HG03196 (cell line): ENCODE measurements around the gene CCDC110.

Experiments used
- ATAC-seq: cut with Tn5 transposase; IDR thresholded peaks from one replicate; pipeline ENCODE4 v1.9.1; 2021; ENCODE audit not compliant: unreplicated experiment

The CCDC110 gene

DNA sequence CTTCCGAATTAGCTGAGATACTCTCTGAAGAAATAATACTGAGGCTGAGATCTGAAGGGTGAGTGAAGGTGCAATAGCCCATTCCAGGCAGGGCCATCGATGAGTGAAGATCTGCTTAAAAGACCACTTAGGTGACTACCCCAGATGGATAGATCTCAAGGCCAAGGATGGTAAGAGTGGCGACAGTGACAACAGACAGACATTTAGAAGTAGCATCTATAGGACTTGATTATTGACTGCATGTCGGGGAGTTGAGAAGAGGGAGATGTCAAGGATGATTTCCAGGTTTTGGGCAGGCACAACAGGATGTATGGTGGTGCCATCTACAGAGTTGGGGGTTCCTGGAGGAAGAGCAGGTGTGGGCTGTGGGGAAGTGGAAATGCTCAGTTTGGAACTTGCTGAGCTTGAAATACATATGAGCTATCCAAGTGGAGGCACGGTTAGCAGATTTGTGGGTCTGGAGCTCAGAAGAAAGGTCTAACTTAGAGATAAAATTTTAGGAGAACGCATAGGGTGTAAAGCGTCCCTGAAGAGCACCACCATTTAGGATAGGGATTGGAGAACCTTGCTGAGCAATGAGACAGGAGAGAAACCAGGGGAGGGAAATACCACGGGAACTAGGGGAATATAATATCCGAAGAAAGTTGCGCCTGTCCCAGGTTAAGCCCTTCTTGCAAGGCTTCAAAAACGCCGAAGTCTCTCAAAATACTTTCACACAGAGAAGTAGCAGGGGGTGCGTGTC is 46.5 kb downstream of the CCDC110 start:
- ATAC-seq: peak; percentile 7

- no peak for ATAC-seq
Measured at GRCh38 chr4:185421366-185422124, 50.0 kb downstream of the CCDC110 start.

- ATAC-seq: no peak
Measured at GRCh38 chr4:185416955-185417354, 54.6 kb downstream of the CCDC110 start.

DNA sequence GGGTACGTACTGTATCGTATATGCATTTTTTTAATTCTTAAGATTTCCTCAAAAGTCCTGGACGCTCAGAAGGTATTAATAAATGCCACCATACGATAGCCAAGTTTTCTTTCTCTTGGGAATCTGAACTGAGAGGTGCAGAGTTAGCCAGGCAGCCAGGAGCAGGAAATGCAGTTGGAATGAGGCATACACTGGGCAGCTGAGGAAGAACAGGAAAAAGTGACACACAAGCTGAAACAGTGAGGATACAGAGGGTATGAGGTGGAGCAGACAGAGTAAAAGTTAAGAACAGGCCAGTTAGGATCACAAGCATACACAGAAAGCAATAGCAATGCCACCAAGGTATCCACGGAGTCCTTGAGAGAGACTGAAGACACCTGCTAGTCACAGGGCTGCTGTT is 59.1 kb downstream of the CCDC110 start:
- ATAC-seq: no peak

GRCh38 chr4:185411849-185412248 is 59.7 kb downstream of the CCDC110 start:
- no peak for ATAC-seq

DNA sequence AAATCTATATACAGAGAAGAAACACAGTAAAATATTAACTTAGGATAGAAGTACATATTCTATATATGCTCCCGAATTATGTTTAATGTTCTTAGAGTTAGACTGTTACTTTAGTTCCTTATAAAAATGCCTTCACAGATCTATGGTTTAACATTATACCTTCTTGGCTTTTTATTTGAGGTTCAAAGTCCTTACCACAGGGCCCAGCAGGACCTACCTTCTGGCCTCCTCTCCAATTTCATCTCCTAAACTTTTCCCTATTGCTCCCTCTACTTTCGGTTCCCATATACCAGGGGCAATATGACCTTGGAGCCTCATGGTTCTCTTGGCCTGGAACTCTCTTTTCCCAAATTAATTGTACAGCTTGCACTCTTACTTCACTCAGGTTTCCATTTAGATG is 63.1 kb downstream of the CCDC110 start:
- no peak for ATAC-seq

DNA sequence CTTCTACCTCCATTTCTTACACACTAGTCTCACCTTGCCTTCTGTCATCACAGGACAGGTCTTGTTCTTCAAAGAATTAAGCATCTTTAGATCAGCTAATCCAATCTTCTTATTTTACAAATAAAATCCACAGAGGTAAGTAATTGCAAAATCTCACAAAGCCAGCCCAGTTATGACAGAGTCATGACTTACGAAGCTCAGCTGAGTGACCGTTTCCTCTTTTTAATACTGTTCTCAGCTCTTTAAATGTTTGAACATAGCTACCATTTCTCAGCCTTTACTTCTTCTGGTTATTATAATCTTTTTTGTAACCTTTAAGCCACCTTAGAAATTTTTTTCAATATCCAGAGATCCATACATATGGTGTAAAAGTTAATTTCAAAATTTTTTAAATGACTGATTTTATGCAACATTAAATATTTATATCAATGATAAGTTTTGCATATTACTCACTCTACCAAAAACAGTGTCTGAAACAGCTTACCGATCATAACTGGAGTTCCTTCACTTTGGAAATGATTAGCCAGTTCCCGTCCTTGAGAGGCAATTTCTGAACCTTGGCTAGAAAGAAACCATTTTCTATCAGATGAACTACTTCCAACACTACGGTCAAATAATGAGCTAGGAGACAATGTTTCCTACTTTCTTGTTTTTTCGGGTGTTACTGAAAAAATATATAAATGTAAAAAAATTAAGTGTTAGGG is 66.1 kb downstream of the CCDC110 start:
- no peak for ATAC-seq

DNA sequence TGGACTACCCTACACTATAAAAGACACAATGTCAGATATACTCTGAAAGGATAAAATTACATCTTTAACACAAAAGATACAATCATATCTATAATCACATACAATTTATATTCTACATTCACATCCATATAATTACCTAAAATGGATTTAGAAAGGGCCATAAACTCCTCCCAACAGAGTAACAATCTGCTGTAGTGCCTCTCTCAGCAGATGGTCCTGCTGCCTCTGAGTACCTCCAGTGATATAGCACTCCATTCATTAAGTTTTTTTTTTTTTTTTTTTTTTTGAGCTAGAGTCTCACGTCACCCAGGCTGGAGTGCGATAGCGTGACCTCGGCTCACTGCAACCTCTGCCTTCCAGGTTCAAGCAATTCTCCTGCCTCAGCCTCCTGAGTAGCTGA is 67.5 kb downstream of the CCDC110 start:
- no peak for ATAC-seq

GRCh38 chr4:185399466-185399865 is 72.1 kb downstream of the CCDC110 start:
- no peak for ATAC-seq

DNA sequence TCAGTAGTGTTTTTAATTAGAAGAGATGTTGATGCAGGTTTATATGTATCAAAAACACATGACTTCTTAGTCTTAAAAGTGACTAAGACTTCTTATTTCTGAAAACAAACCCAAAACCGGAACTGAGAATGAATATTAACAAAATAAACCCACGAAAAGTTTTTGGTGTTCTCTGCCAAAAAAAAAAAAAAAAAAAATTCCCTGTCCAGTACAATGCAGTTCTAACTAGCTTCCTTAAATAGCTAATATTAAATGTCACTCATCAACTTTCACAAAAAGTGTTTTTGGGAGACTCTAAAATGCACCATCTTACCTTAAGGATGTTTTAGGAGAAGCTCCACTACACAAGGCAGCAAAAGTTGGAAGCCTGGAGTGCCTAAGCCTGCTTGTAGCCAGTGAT is 72.9 kb downstream of the CCDC110 start:
- no peak for ATAC-seq

DNA sequence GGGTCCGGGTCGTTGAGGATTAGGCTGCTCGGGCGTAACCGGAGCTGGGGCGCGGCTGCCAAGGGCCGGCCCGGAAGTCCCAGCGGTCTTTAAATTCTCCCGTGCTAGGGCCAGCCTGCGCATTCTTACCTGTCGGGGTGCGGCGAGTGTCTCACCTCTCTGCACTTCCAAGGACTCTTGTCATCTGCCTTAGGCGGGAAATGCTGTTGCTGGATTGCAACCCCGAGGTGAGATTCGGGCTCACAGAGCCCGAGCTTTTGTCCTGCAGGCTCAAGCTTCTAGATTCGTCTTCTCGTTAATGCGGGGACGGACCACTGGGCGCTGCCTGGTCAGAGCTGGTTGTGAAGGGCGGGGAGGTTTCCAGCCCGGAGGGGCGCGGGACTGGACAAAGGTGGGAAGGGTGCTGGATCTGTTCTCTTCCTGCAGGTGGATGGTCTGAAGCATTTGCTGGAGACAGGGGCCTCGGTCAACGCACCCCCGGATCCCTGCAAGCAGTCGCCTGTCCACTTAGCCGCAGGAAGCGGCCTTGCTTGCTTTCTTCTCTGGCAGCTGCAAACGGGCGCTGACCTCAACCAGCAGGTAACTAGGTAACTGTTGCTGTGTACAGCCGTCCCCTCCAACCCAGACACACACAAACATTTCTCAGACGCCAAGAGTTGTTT is 74.7 kb downstream of the CCDC110 start, which contains the start of gene ANKRD37:
Gene ANKRD37, plus strand, starts transcription at position 118 of the 662 bp plus-strand sequence. Its CDS starts 83 bp downstream, at position 201.
- ATAC-seq: peak; percentile 2

- peak; percentile 81 for ATAC-seq
Measured at GRCh38 chr4:185395956-185396723, 75.4 kb downstream of the CCDC110 start.

GRCh38 chr4:185395238-185395955 is 76.1 kb downstream of the CCDC110 start, which contains the start of gene LRP2BP:
Gene LRP2BP (minus strand): TSS chr4:185395924. CDS start chr4:185378186, 17,738 bp downstream.
- ATAC-seq: no peak
